CD4-positive, alpha-beta memory T cell (primary cell): ENCODE data around the gene SLC25A20. TPM values are rescaled to one million over a fixed set of nuclear protein-coding genes. Genes with fewer than 3 reads are reported as not detected.

Experiments used
- CTCF ChIA-PET: fragments of 350-600 bp; sonication (Branson Sonifier 250); formaldehyde crosslinking; loops from one replicate; lab custom pipeline; 2021; ENCODE audit warnings: inconsistent platforms; ENCODE audit not compliant: partially characterized antibody; lab: Charles Lee
- POLR2A ChIA-PET: fragments of 350-600 bp; sonication (Branson Sonifier 250); formaldehyde crosslinking; loops from one replicate; lab custom pipeline; 2021; ENCODE audit not compliant: partially characterized antibody; lab: Charles Lee
- DNase-seq, 5 donors: peaks; one replicate each; pipeline versions ENCODE4 v3.0.0 to v3.0.0-alpha.2; 2020 to 2022; ENCODE audit warnings: mixed read lengths in 1 of 5
- H3K27ac ChIP-seq: one replicate; pipeline ENCODE4 v1.7.0; 2013; ENCODE audit warnings: low read depth, low read length
- H3K27me3 ChIP-seq: 2 replicates; pipeline ENCODE4 v1.7.0; 2013; ENCODE audit warnings: mild to moderate bottlenecking, low read length, moderate library complexity; ENCODE audit not compliant: insufficient read depth
- H3K36me3 ChIP-seq: 2 replicates; pipeline ENCODE4 v1.7.0; 2013; ENCODE audit warnings: mild to moderate bottlenecking, low read length, moderate library complexity; ENCODE audit not compliant: insufficient read depth
- H3K4me1 ChIP-seq: 2 replicates; pipeline ENCODE4 v1.7.0; 2013; ENCODE audit warnings: mild to moderate bottlenecking, low read length, moderate library complexity; ENCODE audit not compliant: insufficient read depth
- H3K4me3 ChIP-seq, 2 donors: one replicate each; pipeline ENCODE4 v1.7.0; 2013; ENCODE audit warnings: low read length in 2 of 2, mild to moderate bottlenecking in 1 of 2
- H3K9me3 ChIP-seq, 2 donors: one replicate each; pipeline ENCODE4 v1.7.0; 2013; ENCODE audit warnings: low read length in 2 of 2, control low read depth in 1 of 2; ENCODE audit not compliant: control insufficient read depth in 1 of 2
- H3K27ac Mint-ChIP-seq, 7 donors: one replicate each; pipeline ENCODE4 v1.8.0; 2020 to 2021; ENCODE audit warnings: mixed read lengths in 7 of 7, mild to moderate bottlenecking in 6 of 7, inconsistent platforms in 3 of 7, moderate library complexity in 3 of 7
- H3K27me3 Mint-ChIP-seq, 2 donors: one replicate each; pipeline ENCODE4 v1.8.0; 2020 to 2021; ENCODE audit warnings: mixed read lengths in 2 of 2
- H3K36me3 Mint-ChIP-seq, 2 donors: one replicate each; pipeline ENCODE4 v1.8.0; 2020 to 2021; ENCODE audit warnings: mixed read lengths in 2 of 2, inconsistent platforms in 1 of 2, mild to moderate bottlenecking in 1 of 2
- H3K4me1 Mint-ChIP-seq, 4 donors: one replicate each; pipeline ENCODE4 v1.8.0; 2020 to 2021; ENCODE audit warnings: mixed read lengths in 4 of 4, mild to moderate bottlenecking in 1 of 4
- H3K4me3 Mint-ChIP-seq, 8 donors: one replicate each; pipeline ENCODE4 v1.8.0; 2020 to 2021; ENCODE audit warnings: mixed read lengths in 8 of 8, mild to moderate bottlenecking in 7 of 8, moderate library complexity in 6 of 8, inconsistent platforms in 3 of 8
- H3K9me3 Mint-ChIP-seq, 8 donors: one replicate each; pipeline ENCODE4 v1.8.0; 2020 to 2021; ENCODE audit warnings: mixed read lengths in 8 of 8, mild to moderate bottlenecking in 5 of 8, inconsistent platforms in 3 of 8, moderate library complexity in 1 of 8
- intact Hi-C: fragments of 100-400 bp; cut with micrococcal nuclease; formaldehyde crosslinking; loops from one replicate; pipeline ENCODE4 v1.15.1; 2023
- polyA plus RNA-seq, 2 donors: library from polyadenylated mRNA; unstranded; fragments of 300-500 nt; fragmentation: Illumina TruSeq; gene quantifications; one replicate each; pipeline ENCODE4 v1.2.3, GENCODE V29; 2021
- total RNA-seq, 2 experiments: library from RNA; stranded (reverse); gene quantifications; one replicate each; pipeline ENCODE4 v1.2.3, GENCODE V29; 2021

SLC25A20 gene
- total and polyA plus RNA-seq, 4 experiments from 2014 or later = 12.7 to 67.6 (median 20.5) TPM

DNA sequence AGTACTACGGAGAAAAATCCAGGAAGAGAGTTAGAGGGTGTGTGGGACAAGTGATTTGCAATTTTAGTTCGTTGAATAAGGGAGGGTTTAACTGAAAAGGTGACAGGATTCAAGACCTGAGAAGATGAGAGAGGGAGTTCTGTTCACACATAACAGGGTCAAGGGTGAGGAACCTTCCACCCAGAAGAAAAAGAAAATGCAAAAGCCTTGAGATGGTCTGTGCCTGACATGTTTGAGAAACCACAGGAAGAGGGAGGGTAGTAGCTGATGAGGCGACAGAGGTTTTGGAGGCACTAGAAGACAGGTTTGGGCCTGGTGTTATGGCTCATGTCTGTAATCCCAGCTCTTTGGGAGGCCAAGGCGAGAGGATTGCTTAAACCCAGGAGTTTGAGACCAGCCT lies 591 bp upstream of the SLC25A20 start:
- Mint-ChIP-seq H3K4me3 (peak overlapping the region; percentile 91 to 97 (median 96)), H3K4me1 (peaks cover 23 to 58% (median 39%) of the 10 kb centered on the region in 4 donors), H3K9me3 (no peaks in the 10 kb centered on the region), H3K27me3 (no peaks in the 10 kb centered on the region), H3K27ac (peak overlapping the region; percentile 71 to 97 (median 96)), H3K36me3 (peaks cover 0 to 1% of the 10 kb centered on the region in 2 donors)
- intact Hi-C loops = loop anchor here (1.0 to 5.0 kb wide), 5 partner anchors 52 to 182 kb away; partner anchors contain the start of genes IP6K2, NDUFAF3 and PRKAR2A
- POLR2A ChIA-PET = interaction anchor here (0.6 to 4.3 kb wide), 12 partner anchors 8 to 236 kb away, joined by 3 to 93 read pairs (median 6); partner anchors contain the start of genes ARIH2, IP6K2, PRKAR2A and QRICH1
- H3K4me3 ChIP-seq = peak overlapping the region; percentile 29 to 98
- H3K27me3 ChIP-seq = no peaks in the 10 kb centered on the region
- peaks cover 39% of the 10 kb centered on the region for H3K4me1 ChIP-seq
- DNase-seq = peak; percentile 35 to 48 (median 41)
- peak overlapping the region; percentile 76 for H3K27ac ChIP-seq
- H3K36me3 ChIP-seq = no peaks in the 10 kb centered on the region
- H3K9me3 ChIP-seq = no peaks in the 10 kb centered on the region
- CTCF ChIA-PET = interaction anchor here (1.0 to 3.8 kb wide), 8 partner anchors 19 to 163 kb away, joined by 3 to 45 read pairs (median 8); partner anchors contain the start of genes ARIH2 and WDR6

DNA sequence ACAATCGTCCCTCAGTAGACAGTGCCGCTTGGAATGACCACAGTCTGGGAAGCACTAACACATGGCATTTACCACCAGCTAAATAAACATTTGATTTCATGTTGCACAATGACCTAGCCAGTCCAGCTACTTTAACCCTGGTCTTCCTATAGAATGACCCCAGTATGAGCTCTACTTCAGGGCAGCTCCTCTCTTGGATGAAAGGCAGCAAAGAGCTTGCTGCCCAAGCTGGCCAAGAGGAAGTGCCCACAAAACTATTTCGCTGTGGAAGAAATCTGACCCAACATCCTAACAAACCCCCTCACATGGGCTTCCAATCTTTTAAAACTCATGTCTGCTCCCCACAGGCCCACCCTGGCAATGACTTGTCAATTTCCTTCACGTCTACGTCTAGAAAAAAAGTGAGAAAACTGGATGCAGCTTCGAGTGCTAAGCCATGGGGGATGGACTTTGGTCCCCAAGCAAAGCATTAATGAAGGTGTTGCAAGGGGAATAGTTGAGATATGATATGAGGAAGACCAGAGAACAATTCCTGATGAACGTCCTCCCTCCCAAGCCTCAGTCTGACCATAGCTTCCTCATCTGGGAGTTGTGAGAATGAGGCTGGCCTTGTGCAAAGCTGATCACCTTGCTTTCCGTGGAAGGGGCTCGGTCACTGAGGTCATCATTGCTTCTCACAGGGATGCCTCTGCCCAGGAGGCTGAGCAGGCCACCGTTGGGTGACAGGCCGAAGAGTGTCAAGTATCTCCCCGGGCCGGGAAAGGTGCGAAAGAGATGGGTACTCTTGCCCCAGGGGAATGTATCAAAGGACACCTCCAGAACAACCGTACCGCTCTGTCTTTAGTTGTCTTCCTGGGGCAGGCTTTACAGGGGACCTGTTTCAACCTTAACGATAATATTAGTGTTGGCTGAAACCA lies 964 bp downstream of the SLC25A20 start:
- DNase-seq = peak in 1 of 5 donors; percentile 14
- no peaks in the 10 kb centered on the region for H3K27me3 ChIP-seq
- H3K4me3 Mint-ChIP-seq = peak overlapping the region; percentile 91 to 97 (median 96)
- H3K27ac Mint-ChIP-seq = peak overlapping the region; percentile 71 to 97 (median 96)
- no peaks in the 10 kb centered on the region for H3K9me3 Mint-ChIP-seq
- peaks cover 25 to 57% (median 38%) of the 10 kb centered on the region in 4 donors for H3K4me1 Mint-ChIP-seq
- peaks cover 0 to 1% of the 10 kb centered on the region in 2 donors for H3K36me3 Mint-ChIP-seq
- no peaks in the 10 kb centered on the region for H3K27me3 Mint-ChIP-seq
- ChIA-PET CTCF (interaction anchor here (1.0 to 3.8 kb wide), 11 partner anchors 21 to 642 kb away, joined by 3 to 45 read pairs (median 5); partner anchors contain the start of genes ARIH2 and IP6K2), POLR2A (interaction anchor here (1.0 to 4.3 kb wide), 13 partner anchors 9 to 261 kb away, joined by 3 to 93 read pairs (median 4); partner anchors contain the start of genes ARIH2, IMPDH2, IP6K2 and PRKAR2A)
- peak overlapping the region; percentile 76 to 98 for H3K4me3 ChIP-seq
- H3K4me1 ChIP-seq = peaks cover 39% of the 10 kb centered on the region
- intact Hi-C loops = loop anchor here (1.0 to 5.0 kb wide), 6 partner anchors 21 to 180 kb away; partner anchors contain the start of genes ARIH2, IP6K2, NDUFAF3 and PRKAR2A
- no peaks in the 10 kb centered on the region for H3K9me3 ChIP-seq
- H3K36me3 ChIP-seq = no peaks in the 10 kb centered on the region
- H3K27ac ChIP-seq = peak overlapping the region; percentile 76

DNA sequence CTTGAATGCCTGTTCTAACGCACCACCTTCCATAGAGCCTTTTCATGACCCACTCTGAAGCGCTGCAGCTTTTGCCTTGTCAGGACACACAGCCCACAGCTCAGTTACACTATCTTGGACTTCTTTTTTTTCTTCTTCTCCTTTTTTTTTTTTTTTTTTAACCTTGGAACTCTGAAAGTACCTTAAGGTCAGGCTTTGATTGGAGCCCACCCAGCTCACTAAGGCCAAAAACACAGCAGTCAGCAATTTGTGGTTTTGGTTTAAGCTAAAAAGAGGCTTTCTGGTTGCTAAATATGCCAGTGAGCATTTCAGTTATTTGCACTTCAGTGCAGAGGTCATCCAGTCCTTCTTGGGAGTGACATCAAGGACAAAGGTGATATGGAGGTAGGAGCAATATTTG lies 1.7 kb downstream of the SLC25A20 start:
- POLR2A ChIA-PET = interaction anchor here (0.6 to 4.3 kb wide), 5 partner anchors 13 to 646 kb away, joined by 3 to 93 read pairs (median 10); partner anchors contain the start of genes ARIH2, IP6K2 and QRICH1
- Mint-ChIP-seq H3K4me3 (peak overlapping the region; percentile 44 to 94 (median 68)), H3K27ac (peak overlapping the region; percentile 37 to 89 (median 71)), H3K27me3 (no peaks in the 10 kb centered on the region), H3K4me1 (peaks cover 25 to 57% (median 38%) of the 10 kb centered on the region in 4 donors), H3K36me3 (peaks cover 0 to 1% of the 10 kb centered on the region in 2 donors), H3K9me3 (no peaks in the 10 kb centered on the region)
- Histone ChIP-seq H3K4me1 (peaks cover 39% of the 10 kb centered on the region), H3K9me3 (no peaks in the 10 kb centered on the region), H3K27me3 (no peaks in the 10 kb centered on the region), H3K4me3 (no peak overlapping the region), H3K27ac (no peak overlapping the region), H3K36me3 (no peaks in the 10 kb centered on the region)
- no peak for DNase-seq
- CTCF ChIA-PET = interaction anchor here (0.6 to 3.8 kb wide), 9 partner anchors 12 to 643 kb away, joined by 3 to 45 read pairs (median 5); partner anchors contain the start of genes ARIH2 and IP6K2
- intact Hi-C loops = loop anchor here (5.0 kb wide), 3 partner anchors 110 to 180 kb away; partner anchors contain the start of genes IP6K2 and NDUFAF3

DNA sequence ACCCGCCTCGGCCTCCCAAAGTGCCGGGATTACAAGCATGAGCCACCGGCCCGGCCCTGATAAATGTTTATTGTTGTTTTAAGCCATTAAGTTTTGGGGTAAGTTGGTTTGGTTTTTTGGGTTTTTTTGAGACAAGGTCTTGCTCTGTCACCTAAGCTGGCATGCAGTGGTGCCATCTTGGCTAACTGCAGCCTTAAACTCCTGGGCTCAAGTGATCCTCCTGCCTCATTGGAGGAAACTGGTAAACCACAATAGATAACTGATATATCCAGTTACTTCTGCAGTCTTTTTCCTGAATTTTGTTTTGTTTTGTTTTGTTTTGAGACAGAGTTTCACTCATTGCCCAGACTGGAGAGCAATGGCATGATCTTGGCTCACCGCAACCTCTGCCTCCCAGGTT lies 4.2 kb downstream of the SLC25A20 start:
- no peaks in the 10 kb centered on the region for H3K9me3 ChIP-seq
- H3K36me3 Mint-ChIP-seq = peaks cover 5 to 13% of the 10 kb centered on the region in 2 donors
- no peak overlapping the region for H3K4me3 Mint-ChIP-seq
- no peak overlapping the region for H3K27ac Mint-ChIP-seq
- no peaks in the 10 kb centered on the region for H3K27me3 ChIP-seq
- H3K36me3 ChIP-seq = peaks cover 4% of the 10 kb centered on the region
- H3K4me1 ChIP-seq = peaks cover 31% of the 10 kb centered on the region
- peaks cover 21 to 49% (median 32%) of the 10 kb centered on the region in 4 donors for H3K4me1 Mint-ChIP-seq
- no peaks in the 10 kb centered on the region for H3K27me3 Mint-ChIP-seq
- no peaks in the 10 kb centered on the region for H3K9me3 Mint-ChIP-seq
- no peak overlapping the region for H3K27ac ChIP-seq
- CTCF ChIA-PET = no interaction called here
- no peak for DNase-seq
- no peak overlapping the region for H3K4me3 ChIP-seq
- intact Hi-C loops = no loop called here
- POLR2A ChIA-PET = no interaction called here

DNA sequence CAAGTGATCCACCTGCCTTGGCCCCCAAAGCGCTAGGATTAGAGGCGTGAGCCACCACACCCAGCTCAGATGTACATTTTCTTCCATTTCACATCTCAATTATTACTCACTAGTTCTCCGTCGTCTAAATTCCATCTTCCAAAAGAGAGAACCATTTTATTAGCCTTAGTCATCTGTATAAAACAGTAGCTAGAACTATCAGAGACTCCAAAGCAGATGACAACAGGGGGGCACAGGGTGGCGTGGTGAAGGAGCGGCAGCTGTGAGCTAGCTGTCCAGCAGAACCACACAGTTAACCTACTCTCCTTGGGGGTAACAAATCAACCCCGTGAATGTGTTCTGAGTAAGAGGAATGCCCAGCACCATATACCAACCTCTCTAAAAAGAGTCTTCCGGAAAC lies 7.1 kb downstream of the SLC25A20 start:
- H3K4me3 Mint-ChIP-seq = no peak overlapping the region
- no peaks in the 10 kb centered on the region for H3K27me3 Mint-ChIP-seq
- ChIA-PET POLR2A (interaction anchor here (1.4 kb wide), 1 partner anchor 27 kb away, joined by 4 read pairs; the partner anchor contains the start of gene ARIH2), CTCF (no interaction called here)
- intact Hi-C loops = no loop called here
- no peak overlapping the region for H3K27ac ChIP-seq
- DNase-seq = no peak
- H3K36me3 ChIP-seq = peaks cover 4% of the 10 kb centered on the region
- no peaks in the 10 kb centered on the region for H3K9me3 Mint-ChIP-seq
- peaks cover 5 to 19% of the 10 kb centered on the region in 2 donors for H3K36me3 Mint-ChIP-seq
- H3K27ac Mint-ChIP-seq = no peak overlapping the region
- H3K4me1 ChIP-seq = peaks cover 6% of the 10 kb centered on the region
- no peaks in the 10 kb centered on the region for H3K27me3 ChIP-seq
- peaks cover 3 to 28% (median 15%) of the 10 kb centered on the region in 4 donors for H3K4me1 Mint-ChIP-seq
- no peaks in the 10 kb centered on the region for H3K9me3 ChIP-seq
- H3K4me3 ChIP-seq = no peak overlapping the region

DNA sequence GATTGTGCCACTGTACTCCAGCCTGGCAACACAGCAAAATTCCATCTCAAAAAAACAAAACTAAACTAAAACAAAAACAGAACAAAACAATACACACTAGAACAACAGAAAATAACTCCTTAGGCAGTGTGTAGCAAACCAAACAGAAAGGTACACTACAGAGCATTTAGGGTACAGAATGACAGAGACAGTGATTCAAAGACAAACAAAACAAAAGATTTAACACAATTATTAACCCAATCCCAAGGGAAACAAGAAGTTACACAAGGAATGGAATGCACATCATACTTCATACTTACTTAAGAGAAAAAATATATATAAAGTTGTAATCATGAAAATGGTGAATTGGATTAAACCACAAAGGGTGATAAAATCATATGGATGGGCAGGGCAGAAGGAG lies 12.9 kb downstream of the SLC25A20 start:
- Mint-ChIP-seq H3K4me3 (no peak overlapping the region), H3K36me3 (peaks cover 18 to 41% of the 10 kb centered on the region in 2 donors)
- POLR2A ChIA-PET = interaction anchor here (1.4 kb wide), 1 partner anchor 12 kb away, joined by 4 read pairs; no protein-coding TSS in a partner anchor

More for the DNA sequence above, 12.9 kb downstream of the SLC25A20 start:
- Histone ChIP-seq H3K27ac (no peak overlapping the region), H3K36me3 (peaks cover 17% of the 10 kb centered on the region), H3K4me1 (no peaks in the 10 kb centered on the region), H3K4me3 (no peak overlapping the region), H3K27me3 (no peaks in the 10 kb centered on the region), H3K9me3 (no peaks in the 10 kb centered on the region)
- CTCF ChIA-PET = interaction anchor here (1.6 kb wide), 1 partner anchor 10 kb away, joined by 5 read pairs; no protein-coding TSS in a partner anchor
- intact Hi-C loops = no loop called here
- peaks cover 1 to 23% (median 13%) of the 10 kb centered on the region in 4 donors for H3K4me1 Mint-ChIP-seq
- H3K9me3 Mint-ChIP-seq = no peaks in the 10 kb centered on the region
- DNase-seq = no peak
- H3K27me3 Mint-ChIP-seq = no peaks in the 10 kb centered on the region
- no peak overlapping the region for H3K27ac Mint-ChIP-seq
